ENCODE results near the gene UNCX.
"Not testable (repeated sequence)": the region's sequence is repeated elsewhere in the genome, so short reads cannot be mapped to it uniquely, and the experiment has no call there.

The UNCX gene

DNA sequence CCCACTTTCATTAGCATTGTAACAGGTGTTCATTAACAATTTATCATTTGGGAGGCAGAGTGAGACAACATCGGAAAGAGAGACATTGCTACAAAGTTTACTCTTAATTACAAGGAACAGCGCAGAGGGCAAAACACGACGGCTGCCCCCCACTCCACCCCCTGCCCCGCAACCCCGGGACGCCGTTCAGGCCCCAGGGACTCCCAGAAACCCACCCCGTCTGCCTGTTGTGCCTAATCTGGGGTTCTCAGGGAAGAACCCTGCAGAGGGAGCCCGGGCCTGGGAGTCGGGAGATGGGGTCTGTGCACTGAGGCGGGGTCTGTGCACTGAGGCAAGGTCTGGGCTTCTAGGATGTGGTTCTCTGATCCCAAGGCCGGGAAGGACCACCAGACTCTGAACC lies 25.2 kb downstream of the UNCX start:
- no peak for DNase-seq (ENCODE audit: low read depth)

GRCh38 chr7:1259621-1260243 lies 27.1 kb downstream of the UNCX start:
- DNase-seq (ENCODE audit: low read depth): no peak

DNA sequence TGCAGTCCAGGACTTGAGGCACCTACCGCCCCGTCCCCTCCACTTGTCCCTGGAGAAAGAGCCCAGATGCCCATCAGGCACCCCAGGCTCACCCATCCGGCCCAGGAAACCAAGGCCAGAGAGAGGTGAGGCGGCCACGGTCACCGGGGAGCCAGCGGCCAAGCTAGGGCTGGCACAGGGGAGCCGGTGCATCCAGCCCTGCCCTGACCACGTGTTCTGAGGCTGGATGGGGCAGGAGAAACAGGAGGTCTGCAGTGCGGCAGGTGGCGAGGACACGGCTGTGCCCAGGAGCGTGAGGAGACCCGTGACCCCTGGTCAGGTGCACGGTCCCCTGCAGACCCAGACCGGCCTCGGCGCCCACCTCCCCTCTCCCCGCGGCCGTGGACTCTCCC lies 27.6 kb downstream of the UNCX start:
- no peak for DNase-seq (ENCODE audit: low read depth)

GRCh38 chr7:1261036-1261435 lies 28.4 kb downstream of the UNCX start:
- DNase-seq (ENCODE audit: low read depth): not testable (repeated sequence)

DNA sequence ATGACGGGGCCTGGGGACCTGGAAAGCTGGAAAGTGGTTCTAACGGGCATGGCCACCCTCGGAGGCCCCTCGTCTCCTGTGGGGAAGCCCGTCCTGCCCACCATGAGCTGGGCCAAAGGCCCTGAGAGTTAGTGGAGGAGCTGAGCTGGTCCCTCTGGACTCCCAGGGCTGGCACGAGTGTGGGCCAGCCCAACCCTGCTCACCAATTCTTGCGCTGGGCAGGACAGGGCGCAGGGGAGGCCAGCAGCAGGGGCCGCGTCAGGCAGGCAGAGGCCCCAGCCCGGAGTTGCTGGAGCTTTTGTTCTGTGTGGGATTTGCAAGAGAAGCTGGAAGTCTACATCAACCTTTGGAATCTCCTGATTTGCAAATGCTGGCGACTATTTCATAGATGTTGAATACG lies 29.8 kb downstream of the UNCX start:
- DNase-seq (ENCODE audit: low read depth): no peak

GRCh38 chr7:1263391-1263951 lies 30.8 kb downstream of the UNCX start:
- DNase-seq (ENCODE audit: low read depth): no peak

DNA sequence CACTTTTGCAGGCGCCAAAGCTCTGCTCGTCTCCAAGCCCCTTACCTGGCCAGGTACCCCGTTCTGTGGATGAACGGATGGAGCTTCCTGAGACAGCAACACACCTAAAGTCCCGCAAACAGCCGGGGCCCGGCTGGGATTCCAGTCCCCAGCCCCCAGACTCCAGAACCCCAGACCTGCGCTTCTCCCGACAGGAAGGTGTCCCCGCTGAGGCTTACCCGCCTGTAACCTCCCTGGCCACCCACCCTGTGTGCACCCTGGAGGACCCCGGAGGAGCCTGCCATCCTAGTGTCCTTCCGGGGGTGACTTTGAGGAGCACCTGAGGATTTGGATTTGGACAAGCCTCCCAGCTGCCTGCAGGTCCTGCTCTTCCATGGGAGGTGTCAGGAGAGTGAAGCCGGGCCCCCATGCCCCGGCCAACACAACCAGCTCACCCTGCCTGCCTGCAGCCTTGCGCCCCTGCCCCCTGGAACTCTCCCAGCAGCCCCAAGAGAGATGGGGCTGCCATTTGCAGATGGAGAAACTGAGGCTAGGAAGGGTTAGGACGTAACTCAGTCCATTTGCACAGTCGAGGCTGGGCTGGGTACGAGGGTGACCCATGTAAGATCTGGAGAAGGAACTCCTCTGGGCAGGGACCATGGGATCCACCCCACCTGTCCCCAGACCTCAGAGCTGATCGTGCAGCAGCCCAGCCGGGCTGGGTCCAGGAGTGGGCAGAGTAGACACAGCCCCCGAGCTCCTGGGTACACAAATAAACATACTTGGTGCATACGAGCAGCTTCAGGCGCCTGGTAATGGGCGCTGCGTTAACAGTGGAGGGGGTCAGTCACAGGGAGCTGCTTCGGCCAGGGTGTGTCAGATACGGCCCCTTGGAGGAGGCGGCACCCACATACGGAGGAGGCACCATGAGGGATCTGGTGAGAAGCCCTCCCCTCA lies 31.9 kb downstream of the UNCX start:
- DNase-seq (ENCODE audit: low read depth): no peak

DNA sequence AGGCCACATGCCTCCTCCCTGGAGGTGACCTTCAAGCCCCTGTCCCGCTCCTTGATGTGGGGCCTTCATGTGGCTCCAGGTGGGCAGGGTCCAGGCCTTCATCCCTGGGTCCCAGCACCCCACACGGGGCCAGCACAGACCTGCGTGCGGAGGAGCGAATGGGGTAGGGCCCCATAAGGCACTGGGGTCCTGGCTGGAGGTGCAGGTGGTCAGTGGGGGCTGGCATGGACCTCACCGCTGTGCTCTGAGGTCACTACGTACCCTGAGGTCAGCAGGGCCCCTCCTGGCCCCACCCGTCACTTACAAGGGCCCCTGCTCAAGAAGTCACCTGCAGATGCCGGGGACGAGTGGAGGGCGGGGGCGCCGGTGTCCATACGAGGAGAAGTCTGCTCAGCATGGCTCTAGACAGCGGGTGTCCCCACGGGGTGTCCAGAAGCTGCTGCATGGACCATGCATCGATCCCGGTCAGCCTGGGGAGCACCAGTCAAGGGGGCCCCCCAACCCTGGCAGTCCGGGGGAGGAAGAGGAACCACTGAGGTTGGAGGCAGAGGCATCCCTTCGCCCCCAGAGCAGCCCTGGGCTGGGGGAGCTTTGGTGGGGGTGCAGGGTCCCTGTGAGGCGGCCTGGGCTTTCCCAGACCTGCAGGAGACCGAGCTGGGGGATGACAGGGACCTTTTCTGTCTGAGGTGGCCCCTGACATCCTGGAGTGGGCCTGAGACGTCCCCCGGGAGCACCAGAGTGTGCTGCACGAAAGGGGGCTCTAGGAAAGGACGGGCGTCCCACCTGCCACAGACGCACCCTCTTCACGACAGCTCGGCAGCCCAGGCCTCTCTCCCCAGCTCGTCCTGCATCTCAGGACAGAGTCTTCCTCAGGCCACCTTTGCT lies 34.6 kb downstream of the UNCX start:
- no peak for DNase-seq (ENCODE audit: low read depth)

- no peak for DNase-seq (ENCODE audit: low read depth)
Observed at GRCh38 chr7:1268076-1268815, 35.6 kb downstream of the UNCX start.

DNA sequence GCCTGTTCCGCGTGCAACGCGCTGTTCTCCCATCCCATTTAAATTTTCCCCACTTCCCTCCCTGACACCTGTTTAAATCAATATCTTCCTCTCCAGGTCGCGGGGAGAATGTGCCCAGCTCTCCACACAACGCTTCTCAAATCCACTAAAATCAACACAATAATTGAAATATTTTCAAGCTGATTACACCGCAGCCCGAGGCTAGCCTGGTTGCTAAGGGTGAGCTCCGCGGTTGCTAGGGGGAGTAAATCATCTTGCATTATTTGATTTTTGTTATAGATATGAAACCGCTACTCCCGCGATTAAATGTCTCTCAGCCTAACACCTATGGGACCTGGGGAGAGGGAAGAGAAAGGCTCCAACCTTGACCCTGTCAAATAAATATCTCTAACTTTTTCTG lies 36.2 kb downstream of the UNCX start:
- no peak for DNase-seq (ENCODE audit: low read depth)

GRCh38 chr7:1269336-1269890 lies 36.7 kb downstream of the UNCX start:
- DNase-seq (ENCODE audit: low read depth): no peak

DNA sequence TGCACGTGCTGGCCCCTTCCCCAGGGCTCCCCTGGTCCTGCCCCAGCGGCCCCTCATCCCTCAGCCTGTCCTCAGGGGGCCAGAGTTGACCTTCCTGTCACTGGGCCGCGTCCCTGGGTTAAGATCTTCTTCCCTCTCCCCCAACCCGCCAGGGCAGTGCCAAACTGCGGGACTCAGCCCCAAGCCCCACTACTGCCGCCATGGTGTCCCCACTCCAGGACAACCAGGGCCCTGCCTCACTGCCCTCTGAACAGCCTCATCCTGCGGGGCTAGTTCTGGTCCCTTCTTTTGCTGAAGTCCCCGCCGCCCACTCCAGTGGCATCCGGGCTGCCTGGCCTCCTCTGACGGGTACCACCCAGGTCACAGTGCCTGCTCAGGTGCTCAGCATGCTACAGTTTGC lies 37.5 kb downstream of the UNCX start:
- DNase-seq (ENCODE audit: low read depth): no peak

DNA sequence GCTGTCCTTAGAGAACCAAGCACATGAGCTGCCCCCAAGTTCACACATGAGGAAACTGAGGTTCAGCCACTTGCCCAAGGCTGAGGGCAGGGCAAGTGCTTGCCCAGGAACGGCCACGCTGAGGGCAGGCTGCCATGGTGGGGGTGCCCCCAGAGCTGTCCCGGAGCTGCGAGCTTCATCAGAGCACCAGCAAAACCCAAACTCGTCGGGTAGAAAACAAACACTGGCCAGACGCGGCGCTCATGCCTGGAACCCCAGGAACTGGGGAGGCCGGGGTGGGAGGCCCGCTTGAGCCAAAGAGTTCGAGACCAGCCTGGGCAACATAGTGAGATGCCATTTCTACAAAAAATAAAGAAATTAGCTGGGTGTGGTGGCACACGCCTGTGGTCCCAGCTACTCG lies 38.4 kb downstream of the UNCX start:
- no peak for DNase-seq (ENCODE audit: low read depth)

DNA sequence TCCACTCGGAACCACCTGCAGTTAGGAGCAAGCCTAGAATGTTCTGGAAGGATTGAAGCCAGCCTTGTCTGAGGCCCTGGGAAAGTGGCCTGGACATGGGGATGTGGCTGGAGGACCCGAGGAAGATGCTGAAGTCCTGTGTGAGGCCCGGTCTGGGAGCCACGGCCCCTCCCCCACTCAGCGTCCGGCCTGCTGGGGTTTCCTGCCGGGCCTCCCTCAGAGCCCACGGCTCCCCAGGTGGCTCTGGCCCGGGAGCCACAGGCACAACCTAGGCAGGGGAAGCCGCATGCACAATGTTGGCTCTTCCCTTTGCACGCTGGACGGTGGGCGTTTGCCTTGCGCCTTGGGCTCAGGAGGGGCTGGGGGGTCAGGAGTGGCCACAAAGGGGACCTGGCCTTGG lies 39.0 kb downstream of the UNCX start:
- DNase-seq (ENCODE audit: low read depth): no peak

GRCh38 chr7:1272136-1272535 lies 39.5 kb downstream of the UNCX start:
- DNase-seq (ENCODE audit: low read depth): not testable (repeated sequence)

DNA sequence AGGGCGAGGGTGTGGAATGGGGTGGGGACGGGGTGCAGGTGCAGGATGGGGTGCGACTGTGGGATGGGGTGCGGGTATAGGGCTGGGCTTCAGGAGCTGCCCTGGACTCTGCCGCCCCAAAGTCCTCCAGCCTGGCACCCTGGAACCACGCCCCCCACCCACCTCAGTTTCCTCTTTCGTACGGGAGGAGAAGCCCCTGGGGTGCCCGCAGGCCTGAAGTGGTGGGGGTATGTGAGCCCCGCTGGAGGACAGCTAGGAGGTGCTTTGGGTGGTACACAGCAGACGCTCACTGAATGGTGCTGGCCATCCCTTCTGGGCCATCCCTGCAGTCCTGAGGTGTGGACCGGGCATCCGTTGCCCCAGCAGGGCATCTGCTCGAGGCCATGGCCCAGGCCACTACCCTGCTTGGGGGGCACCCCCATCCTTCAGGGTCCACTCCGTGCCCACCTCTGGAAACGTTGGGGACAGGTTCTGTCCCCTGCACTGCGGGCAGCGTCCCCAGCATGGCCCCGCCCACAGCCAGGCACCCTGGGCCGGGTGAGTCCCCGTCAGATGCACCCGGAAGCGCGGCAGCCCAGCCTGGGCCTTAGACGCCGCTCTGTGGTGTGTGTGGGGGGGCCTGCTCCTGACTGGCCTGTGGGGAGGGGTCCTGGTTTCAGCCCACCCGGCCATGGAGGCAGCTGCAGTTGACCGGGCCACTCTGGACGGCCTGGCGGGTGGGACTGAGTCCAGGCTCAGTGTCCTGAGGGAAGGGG lies 41.6 kb downstream of the UNCX start:
- no peak for DNase-seq (ENCODE audit: low read depth)

DNA sequence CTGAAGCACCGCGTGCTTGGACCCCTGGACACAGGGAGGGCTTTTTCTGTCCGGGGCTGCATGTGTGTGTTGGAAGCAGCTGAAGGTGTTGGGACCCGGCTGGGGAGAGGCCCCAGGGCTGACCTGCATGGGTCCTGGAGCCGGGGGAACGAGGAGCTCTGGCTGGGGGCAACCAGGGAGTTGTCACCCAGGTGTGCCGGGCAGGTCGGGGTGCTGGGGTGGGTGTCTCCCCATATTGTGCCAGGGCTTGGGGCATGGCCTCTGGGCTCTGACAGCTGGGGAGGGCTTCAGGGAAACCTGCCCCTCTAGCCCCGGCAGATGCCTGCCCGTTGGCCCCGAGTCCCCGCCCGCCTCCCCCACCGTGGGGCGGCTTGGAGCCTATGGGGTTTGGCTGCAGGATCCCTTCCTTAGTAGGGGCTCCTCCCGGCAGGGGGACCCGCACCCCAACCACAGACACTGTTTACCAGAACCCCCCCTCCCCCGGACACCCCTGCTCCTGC lies 42.3 kb downstream of the UNCX start:
- no peak for DNase-seq (ENCODE audit: low read depth)

GRCh38 chr7:1275451-1276381 lies 43.0 kb downstream of the UNCX start:
- no peak for DNase-seq (ENCODE audit: low read depth)

DNA sequence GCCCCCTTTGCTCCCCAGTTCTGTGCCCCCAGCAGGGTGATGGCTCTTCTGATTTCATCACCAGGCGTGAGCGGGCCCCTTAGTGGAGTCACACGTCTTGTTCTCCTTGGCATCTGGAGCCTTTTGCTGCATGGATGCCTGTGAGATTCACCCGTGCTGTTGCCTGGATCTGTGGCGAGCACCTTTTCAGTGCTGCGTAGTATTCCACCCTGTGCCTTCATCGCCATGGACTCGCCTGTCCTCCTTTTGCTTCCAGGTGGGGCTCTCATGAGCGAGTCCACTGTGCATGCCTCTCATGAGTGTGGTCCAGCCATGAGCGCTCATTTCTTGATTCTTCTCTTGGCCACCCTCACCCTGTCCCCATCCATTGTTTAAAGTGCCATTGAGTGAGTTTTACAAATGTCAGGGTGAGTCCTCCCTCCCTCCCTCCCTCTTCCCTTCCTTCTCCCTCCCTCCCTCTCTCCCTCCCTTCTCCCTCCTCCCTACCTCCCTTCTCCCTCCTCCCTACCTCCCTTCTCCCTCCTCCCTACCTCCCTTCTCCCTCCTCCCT lies 44.0 kb downstream of the UNCX start:
- no peak for DNase-seq (ENCODE audit: low read depth)
